CD14-positive monocyte (primary cell): ENCODE data around the gene NUP93. TPM values are rescaled to one million over a fixed set of nuclear protein-coding genes. Genes with fewer than 3 reads are reported as not detected.
A peak's percentile ranks its signal among the peaks of the same experiment; 100 is the strongest.

ENCODE experiments used
- DNase-seq, 3 donors: peaks; one replicate each; pipeline ENCODE4 v3.0.0-alpha.2; 2011 to 2022
- H2AFZ ChIP-seq: 2 replicates; pipeline ENCODE4 v1.6.0; 2012; ENCODE audit warnings: mild to moderate bottlenecking, low read depth, low read length, inconsistent platforms; ENCODE audit not compliant: insufficient read depth, poor library complexity, severe bottlenecking
- H3K27ac ChIP-seq, 2 donors: 1 replicate in 1 of 2; 2 replicates in 1 of 2; pipeline ENCODE4 v1.5.1; 2012 to 2013; ENCODE audit warnings: low read length in 2 of 2, control low read depth in 1 of 2, inconsistent platforms in 1 of 2, low read depth in 1 of 2, mild to moderate bottlenecking in 1 of 2
- H3K27me3 ChIP-seq, 2 donors: one replicate each; pipeline versions ENCODE4 v1.6.0 to v1.6.1; 2011 to 2013; ENCODE audit warnings: low read length in 2 of 2; ENCODE audit not compliant: control insufficient read depth in 2 of 2, insufficient read depth in 2 of 2
- H3K36me3 ChIP-seq, 2 donors: replicated peaks in 1 of 2; 1 replicate in 1 of 2; 2 replicates in 1 of 2; pipeline versions ENCODE4 v1.5.1 to v1.6.1; 2012 to 2013; ENCODE audit warnings: low read length in 2 of 2, control low read depth in 1 of 2, inconsistent platforms in 1 of 2, mild to moderate bottlenecking in 1 of 2; ENCODE audit not compliant: insufficient read depth in 2 of 2, control insufficient read depth in 1 of 2
- H3K4me1 ChIP-seq, 2 donors: 1 replicate in 1 of 2; 2 replicates in 1 of 2; pipeline versions ENCODE4 v1.5.1 to v1.6.1; 2012 to 2013; ENCODE audit warnings: low read length in 2 of 2, control low read depth in 1 of 2, inconsistent platforms in 1 of 2, mild to moderate bottlenecking in 1 of 2, moderate library complexity in 1 of 2; ENCODE audit not compliant: insufficient read depth in 2 of 2, control insufficient read depth in 1 of 2
- H3K4me2 ChIP-seq: replicated peaks from 2 replicates; pipeline ENCODE3; 2012; ENCODE audit warnings: low read length, moderate library complexity, mild to moderate bottlenecking; ENCODE audit not compliant: poor library complexity, severe bottlenecking; ENCODE audit errors: extremely low read depth
- H3K4me3 ChIP-seq, 3 experiments: fragments of 200-600 bp in 1 of 3; sonication (generic) in 1 of 3; replicated peaks in 1 of 3; 1 replicate in 2 of 3; 2 replicates in 1 of 3; pipeline ENCODE4 v1.5.1; 2011 to 2013; ENCODE audit warnings: low read length in 3 of 3, mild to moderate bottlenecking in 3 of 3, control low read depth in 2 of 3, low read depth in 2 of 3, inconsistent platforms in 1 of 3, moderate library complexity in 1 of 3
- H3K79me2 ChIP-seq: 2 replicates; pipeline ENCODE4 v1.6.0; 2012; ENCODE audit warnings: mild to moderate bottlenecking, control low read depth, inconsistent platforms, low read length, moderate library complexity; ENCODE audit not compliant: insufficient read depth
- H3K9ac ChIP-seq: 2 replicates; pipeline ENCODE4 v1.6.0; 2017; ENCODE audit warnings: low read length, mild to moderate bottlenecking; ENCODE audit not compliant: insufficient read depth, poor library complexity, severe bottlenecking
- H3K9me3 ChIP-seq, 2 donors: replicated peaks in 1 of 2; 1 replicate in 1 of 2; 2 replicates in 1 of 2; pipeline versions ENCODE4 v1.5.1 to v1.6.1; 2012 to 2013; ENCODE audit warnings: low read length in 2 of 2, control low read depth in 1 of 2; ENCODE audit not compliant: control insufficient read depth in 1 of 2, insufficient read depth in 1 of 2
- H4K20me1 ChIP-seq: 2 replicates; pipeline ENCODE4 v1.6.0; 2012; ENCODE audit warnings: mild to moderate bottlenecking, low read length, control low read depth, moderate library complexity; ENCODE audit not compliant: insufficient read depth
- H3K27ac Mint-ChIP-seq, 7 donors: one replicate each; pipeline ENCODE4 v1.8.0; 2020; ENCODE audit warnings: mild to moderate bottlenecking in 7 of 7, mixed read lengths in 7 of 7, moderate library complexity in 6 of 7, inconsistent platforms in 2 of 7
- H3K27me3 Mint-ChIP-seq, 3 donors: one replicate each; pipeline ENCODE4 v1.8.0; 2021 to 2022; ENCODE audit warnings: low read depth in 3 of 3, mild to moderate bottlenecking in 3 of 3, mixed read lengths in 3 of 3, moderate library complexity in 3 of 3, inconsistent platforms in 1 of 3
- H3K36me3 Mint-ChIP-seq, 2 donors: one replicate each; pipeline ENCODE4 v1.8.0; 2020; ENCODE audit warnings: mixed read lengths in 2 of 2, inconsistent platforms in 1 of 2, mild to moderate bottlenecking in 1 of 2
- H3K4me1 Mint-ChIP-seq: one replicate; pipeline ENCODE4 v1.8.0; 2020; ENCODE audit warnings: mild to moderate bottlenecking, mixed read lengths
- H3K4me3 Mint-ChIP-seq, 2 donors: one replicate each; pipeline ENCODE4 v1.8.0; 2020; ENCODE audit warnings: mild to moderate bottlenecking in 2 of 2, mixed read lengths in 2 of 2, moderate library complexity in 1 of 2
- H3K9me3 Mint-ChIP-seq, 7 donors: one replicate each; pipeline ENCODE4 v1.8.0; 2020 to 2022; ENCODE audit warnings: mixed read lengths in 7 of 7, mild to moderate bottlenecking in 6 of 7, moderate library complexity in 6 of 7, inconsistent platforms in 2 of 7
- CTCF ChIP-seq: fragments of 200-600 bp; IDR thresholded peaks from one replicate; pipeline ENCODE4 v1.8.0; 2022; ENCODE audit warnings: antibody characterized with exemption, mild to moderate bottlenecking
- WGBS: methylation state at CpG from one replicate; pipeline ENCODE4 v1.1.5; 2013; ENCODE audit warnings: missing lambda C conversion rate; ENCODE audit not compliant: insufficient coverage; 5-methylcytosine and 5-hydroxymethylcytosine counted together
- intact Hi-C, 2 donors: fragments of 100-400 bp; cut with micrococcal nuclease; formaldehyde crosslinking; loops; one replicate each; pipeline versions ENCODE4 v1.15.0 to v1.15.1; 2023
- polyA plus RNA-seq, 3 donors: library from polyadenylated mRNA; depleted of rRNA in 1 of 3; unstranded in 2 of 3; stranded (reverse) in 1 of 3; fragments of 300-500 nt in 2 of 3; fragments of >200 nt in 1 of 3; fragmentation: Illumina TruSeq in 2 of 3; gene quantifications; 1 replicate in 2 of 3; 2 replicates in 1 of 3; pipeline ENCODE4 v1.2.3, GENCODE V29; 2012 to 2021

Gene NUP93
- polyA plus RNA-seq, 3 donors, result 46.6 to 77.7 (median 59.4) TPM

- Histone ChIP-seq H3K36me3 (no peaks in the 10 kb centered on the region), H3K9ac (no peak overlapping the region), H3K4me2 (no peak overlapping the region), H3K27me3 (no peaks in the 10 kb centered on the region), H3K79me2 (no peaks in the 10 kb centered on the region), H3K27ac (no peak overlapping the region), H2AFZ (no peak overlapping the region), H3K4me1 (no peaks in the 10 kb centered on the region), H3K9me3 (no peaks in the 10 kb centered on the region), H3K4me3 (no peak overlapping the region), H4K20me1 (no peaks in the 10 kb centered on the region)
- WGBS, result 100% methylated on average over 5 of the region's 9 CpGs
- no peaks in the 10 kb centered on the region for H3K36me3 Mint-ChIP-seq
- peaks cover 3 to 5% (median 4%) of the 10 kb centered on the region in 3 donors for H3K27me3 Mint-ChIP-seq
- no peak for TF ChIP-seq CTCF
- no peak for DNase-seq
- intact Hi-C loops, result loop anchor here in 1 of 2 donors (10.0 kb wide), 1 partner anchor 56 kb away; the partner anchor contains the start of gene HERPUD1
- no peak overlapping the region for H3K4me3 Mint-ChIP-seq
- no peaks in the 10 kb centered on the region for H3K4me1 Mint-ChIP-seq
- H3K9me3 Mint-ChIP-seq, result no peaks in the 10 kb centered on the region
- peak overlapping the region in 1 of 7 donors; percentile 69 for H3K27ac Mint-ChIP-seq
Observed at GRCh38 chr16:56879276-56879675, 149.3 kb downstream of the NUP93 start.

DNA sequence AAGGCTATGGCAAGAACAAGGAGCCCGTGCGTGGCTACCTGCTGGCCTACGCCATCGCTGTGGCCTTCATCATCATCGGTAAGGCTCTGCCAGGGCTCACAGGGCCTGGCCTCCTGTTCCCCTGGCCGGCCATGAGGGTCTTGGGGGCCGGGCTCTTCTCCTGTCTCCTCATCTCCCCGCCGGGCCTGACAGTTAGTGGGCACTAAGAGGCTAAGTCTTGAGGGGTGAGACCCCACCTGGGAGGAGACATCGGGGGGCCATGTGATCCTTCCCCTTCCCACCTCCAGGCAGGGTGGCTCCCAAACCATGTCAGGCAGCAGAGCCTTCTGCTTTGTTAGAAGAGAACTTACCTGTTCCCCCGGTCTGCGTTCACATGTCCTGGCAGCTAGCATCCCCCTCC is 150.2 kb downstream of the NUP93 start:
- Mint-ChIP-seq H3K4me1 (no peaks in the 10 kb centered on the region), H3K36me3 (no peaks in the 10 kb centered on the region), H3K27me3 (peaks cover 2 to 7% (median 5%) of the 10 kb centered on the region in 3 donors), H3K27ac (no peak overlapping the region), H3K4me3 (no peak overlapping the region), H3K9me3 (no peaks in the 10 kb centered on the region)
- no peaks in the 10 kb centered on the region for H3K27me3 ChIP-seq
- no peaks in the 10 kb centered on the region for H3K4me1 ChIP-seq
- WGBS, result 96% methylated on average over 12 of the region's 12 CpGs
- no peak for TF ChIP-seq CTCF
- H4K20me1 ChIP-seq, result no peaks in the 10 kb centered on the region
- DNase-seq, result no peak
- H3K79me2 ChIP-seq, result no peaks in the 10 kb centered on the region
- H3K9ac ChIP-seq, result no peak overlapping the region
- intact Hi-C loops, result no loop called here
- no peak overlapping the region for H3K27ac ChIP-seq
- H3K9me3 ChIP-seq, result no peaks in the 10 kb centered on the region
- no peaks in the 10 kb centered on the region for H3K36me3 ChIP-seq
- H3K4me2 ChIP-seq, result no peak overlapping the region
- H2AFZ ChIP-seq, result no peak overlapping the region
- no peak overlapping the region for H3K4me3 ChIP-seq
